Measurements from ENCODE around the gene GALNS. TPM values are rescaled to one million over a fixed set of nuclear protein-coding genes. Genes with fewer than 3 reads are reported as not detected.

GALNS gene
- total and polyA plus RNA-seq, 2 of the 8 experiments (the other 6 are each of a cell fraction or from before 2014, with no cell fraction given), result 8.9 to 17.8 TPM

GRCh38 chr16:88778541-88779065, 78.1 kb downstream of the GALNS start (continued):
- TF ChIP-seq, protein P1, sequence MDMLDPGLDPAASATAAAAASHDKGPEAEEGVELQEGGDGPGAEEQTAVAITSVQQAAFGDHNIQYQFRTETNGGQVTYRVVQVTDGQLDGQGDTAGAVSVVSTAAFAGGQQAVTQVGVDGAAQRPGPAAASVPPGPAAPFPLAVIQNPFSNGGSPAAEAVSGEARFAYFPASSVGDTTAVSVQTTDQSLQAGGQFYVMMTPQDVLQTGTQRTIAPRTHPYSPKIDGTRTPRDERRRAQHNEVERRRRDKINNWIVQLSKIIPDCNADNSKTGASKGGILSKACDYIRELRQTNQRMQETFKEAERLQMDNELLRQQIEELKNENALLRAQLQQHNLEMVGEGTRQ (IDR thresholded peaks at IDR 0.05; ENCODE audit: low read length), result no peak
